HG03108 (cell line): ENCODE measurements around the gene MRPS26.
"Not testable (repeated sequence)": the region's sequence is repeated elsewhere in the genome, so short reads cannot be mapped to it uniquely, and the experiment has no call there.

Source experiments
- ATAC-seq: cut with Tn5 transposase; IDR thresholded peaks from one replicate; pipeline ENCODE4 v1.9.1; 2021; ENCODE audit warnings: moderate library complexity; ENCODE audit not compliant: unreplicated experiment

MRPS26 gene

GRCh38 chr20:3045816-3046676 is at the start of gene MRPS26:
TSS of gene MRPS26 (plus strand) at chr20:3046052. CDS start at chr20:3046069, 17 bp downstream.
- ATAC-seq, result peak; percentile 91

DNA sequence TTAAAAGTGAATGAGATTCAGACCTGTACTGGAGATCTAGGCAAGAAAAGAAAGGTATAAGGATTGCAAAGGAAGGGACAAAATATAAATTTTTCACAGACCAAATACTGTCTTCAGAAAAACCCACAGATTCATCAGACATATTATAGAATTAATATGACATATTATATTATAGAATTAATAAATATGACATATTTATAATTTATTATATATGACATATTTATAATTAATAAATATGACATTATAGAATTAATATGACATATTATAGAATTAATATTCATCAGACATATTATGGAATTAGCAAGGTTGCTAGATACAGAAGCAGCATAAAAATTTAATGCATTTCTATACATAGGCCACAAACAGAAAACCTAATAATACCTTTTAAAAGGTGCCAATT is 47.1 kb upstream of the MRPS26 start:
- ATAC-seq, result no peak

DNA sequence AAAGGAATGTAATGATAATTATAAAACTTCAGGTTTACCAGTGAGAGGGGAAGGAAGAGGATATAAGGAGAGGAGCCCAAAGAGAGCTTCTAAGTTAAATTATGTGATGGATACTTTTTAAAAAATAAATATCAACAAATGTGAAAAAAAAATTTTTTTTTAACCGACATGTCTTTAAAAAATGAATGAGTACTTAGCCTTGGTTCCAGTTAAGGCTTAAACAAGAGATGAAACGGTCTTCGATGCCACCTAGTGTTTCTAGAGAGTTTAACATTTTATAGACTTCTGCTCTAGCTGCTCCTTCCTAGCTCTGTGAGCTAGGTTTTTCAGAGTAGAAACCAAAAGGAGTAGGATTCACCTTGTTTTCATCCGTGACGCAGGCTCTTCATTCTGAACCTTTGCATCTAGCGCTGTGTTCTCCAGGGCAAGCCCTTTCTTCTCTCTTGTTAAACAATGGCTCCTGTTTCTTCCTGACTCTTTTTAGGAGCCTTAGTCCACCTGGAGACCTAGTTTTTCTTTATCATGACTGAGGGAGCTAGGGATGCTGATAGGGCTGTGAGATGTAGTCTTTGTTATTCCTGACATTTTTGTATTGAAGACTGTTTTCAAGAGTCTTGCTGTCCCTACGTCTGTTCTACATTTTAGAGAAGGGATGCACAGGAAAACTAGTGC is 44.9 kb upstream of the MRPS26 start:
- no peak for ATAC-seq

- ATAC-seq, result no peak
These were observed 42.4 kb upstream of the MRPS26 start for GRCh38 chr20:3003416-3003815.

GRCh38 chr20:3010985-3011723 is 34.7 kb upstream of the MRPS26 start:
- ATAC-seq, result no peak

- ATAC-seq, result no peak
These were observed 34.1 kb upstream of the MRPS26 start for GRCh38 chr20:3011752-3012151.

- no peak for ATAC-seq
These were observed 32.1 kb upstream of the MRPS26 start for GRCh38 chr20:3013771-3014170.

- no peak for ATAC-seq
These were observed 31.7 kb upstream of the MRPS26 start for GRCh38 chr20:3014179-3014578.

- ATAC-seq, result no peak
These were observed 31.2 kb upstream of the MRPS26 start for GRCh38 chr20:3014662-3015061.

GRCh38 chr20:3015302-3015701 is 30.6 kb upstream of the MRPS26 start:
- ATAC-seq, result not testable (repeated sequence)

DNA sequence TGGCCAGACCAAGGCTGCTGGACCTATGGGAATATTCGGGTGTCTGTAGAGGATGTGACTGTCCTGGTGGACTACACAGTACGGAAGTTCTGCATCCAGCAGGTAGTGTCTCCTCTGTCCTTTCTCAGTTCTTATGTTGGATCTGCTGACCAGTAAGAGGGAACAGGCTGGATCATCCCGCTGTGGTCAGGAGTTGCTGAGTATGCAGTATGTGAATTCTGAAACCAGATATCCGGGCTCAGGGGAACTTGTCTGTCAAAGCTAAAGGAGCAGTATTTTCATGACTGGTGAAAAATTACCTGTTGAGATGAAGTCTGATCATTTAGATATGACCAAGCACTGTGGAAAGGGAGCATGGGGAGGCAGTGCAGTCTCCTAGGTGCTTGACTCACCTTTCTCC is 24.5 kb upstream of the MRPS26 start:
- no peak for ATAC-seq

DNA sequence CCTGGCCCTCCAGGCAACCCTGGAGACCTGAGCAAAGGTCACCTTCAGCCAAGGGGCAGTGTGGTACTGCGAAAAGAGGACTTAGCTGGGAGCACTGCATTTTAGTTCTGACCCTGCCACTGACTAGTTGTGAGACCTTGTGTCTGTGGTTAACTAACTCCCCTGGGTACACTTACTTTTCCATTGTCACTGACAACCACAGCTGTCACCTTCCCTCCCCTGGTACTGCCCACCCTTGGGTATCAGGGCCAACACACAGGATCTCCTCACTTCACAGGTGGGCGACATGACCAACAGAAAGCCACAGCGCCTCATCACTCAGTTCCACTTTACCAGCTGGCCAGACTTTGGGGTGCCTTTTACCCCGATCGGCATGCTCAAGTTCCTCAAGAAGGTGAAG is 24.1 kb upstream of the MRPS26 start:
- no peak for ATAC-seq

GRCh38 chr20:3022559-3023490 is 23.0 kb upstream of the MRPS26 start:
- not testable (repeated sequence) for ATAC-seq

DNA sequence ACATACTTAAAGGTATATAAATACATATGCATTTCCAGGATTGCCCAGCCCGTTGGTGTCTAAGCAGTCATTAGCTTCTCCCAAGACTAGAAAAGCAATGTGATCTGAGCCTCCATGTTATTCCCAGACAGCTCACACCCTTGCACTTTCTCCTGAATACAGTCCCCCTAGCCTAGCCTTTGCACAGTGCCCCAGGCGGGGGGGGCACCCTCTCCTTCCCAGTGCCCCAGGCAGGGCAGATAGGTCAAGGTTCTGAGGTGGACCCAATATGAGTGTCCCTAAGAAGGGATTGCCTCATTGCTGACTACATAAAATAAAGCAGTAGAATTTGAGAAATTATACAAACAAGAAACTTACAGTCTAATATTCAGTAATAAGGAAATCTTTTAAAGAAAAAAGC is 17.9 kb upstream of the MRPS26 start:
- ATAC-seq, result no peak

GRCh38 chr20:3031524-3032147 is 14.2 kb upstream of the MRPS26 start:
- no peak for ATAC-seq

- ATAC-seq, result no peak
These were observed 13.2 kb upstream of the MRPS26 start for GRCh38 chr20:3032624-3033023.

DNA sequence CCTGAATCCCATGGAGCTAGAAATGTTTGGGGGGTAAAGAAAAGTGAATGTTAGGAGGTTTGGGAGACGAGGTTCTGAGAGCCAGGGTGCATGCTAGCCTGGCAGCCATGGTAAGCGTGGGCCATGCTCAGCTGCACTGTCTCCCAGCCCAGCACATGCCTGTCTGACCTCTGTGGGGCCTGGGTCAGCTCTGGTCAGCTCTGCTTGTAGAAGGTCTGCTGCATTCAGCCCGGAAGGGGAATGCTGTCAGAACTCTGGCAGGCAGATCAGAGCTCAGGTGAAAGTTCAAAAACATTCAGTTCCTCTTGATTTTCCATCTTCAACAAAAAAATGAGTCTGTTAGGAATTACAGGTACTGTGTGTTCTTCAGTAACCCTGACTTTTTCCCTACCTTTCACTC is 8.2 kb upstream of the MRPS26 start:
- no peak for ATAC-seq

DNA sequence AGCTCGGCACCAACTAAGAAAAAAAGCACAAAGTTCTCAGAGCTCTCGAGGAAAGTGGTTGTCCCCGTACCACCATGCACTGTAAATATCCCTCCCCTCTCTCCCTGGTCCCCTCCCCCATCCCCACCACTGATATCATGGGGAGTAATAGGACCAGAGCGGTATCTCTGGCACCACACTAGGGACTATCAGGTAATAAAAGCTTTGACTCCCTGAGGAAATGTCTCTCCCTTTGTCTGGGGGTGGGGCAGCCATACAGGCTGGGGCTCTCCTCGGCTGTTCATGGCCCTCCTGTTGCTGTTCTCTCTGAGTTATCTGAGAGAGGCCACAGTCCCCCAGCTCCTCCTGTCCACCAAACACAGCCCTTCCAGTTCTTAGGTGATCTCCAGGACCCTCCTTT is 7.4 kb upstream of the MRPS26 start:
- ATAC-seq, result no peak

DNA sequence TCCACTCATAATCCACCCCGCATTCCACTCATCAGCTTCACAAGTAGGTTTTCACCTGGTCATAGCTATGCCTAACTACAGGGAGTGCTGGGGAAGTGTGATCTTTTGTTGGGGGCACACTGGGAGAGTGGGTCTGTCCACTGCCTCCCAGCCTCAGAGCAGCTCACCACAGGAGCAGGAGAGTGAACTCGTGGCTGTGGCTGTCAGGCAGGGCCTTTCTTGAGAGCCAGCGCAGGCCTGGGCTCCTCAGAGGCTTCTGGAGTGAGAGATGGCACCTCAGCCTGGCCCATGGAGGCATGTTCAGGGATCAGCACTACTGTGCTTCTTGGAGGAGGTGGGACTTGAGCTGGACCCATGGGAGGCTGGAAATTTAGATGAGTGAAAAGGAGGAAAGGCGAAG is 6.4 kb upstream of the MRPS26 start:
- ATAC-seq, result no peak

GRCh38 chr20:3040086-3040485 is 5.8 kb upstream of the MRPS26 start:
- ATAC-seq, result no peak
